HG02840 (cell line): ENCODE measurements around the gene RAB5IF.
"Not testable (repeated sequence)": the region's sequence is repeated elsewhere in the genome, so short reads cannot be mapped to it uniquely, and the experiment has no call there.

ENCODE experiments used
- ATAC-seq: cut with Tn5 transposase; IDR thresholded peaks from one replicate; pipeline ENCODE4 v1.9.1; 2021; ENCODE audit warnings: mild to moderate bottlenecking, moderate library complexity, moderate number of reproducible peaks; ENCODE audit not compliant: unreplicated experiment, low FRiP score

The RAB5IF gene

GRCh38 chr20:36605399-36606157 lies at the start of gene RAB5IF:
Gene RAB5IF (plus strand): TSS chr20:36605779. CDS start chr20:36605952, 173 bp downstream.
- peak; percentile 92 for ATAC-seq

GRCh38 chr20:36562724-36563123 lies 42.9 kb upstream of the RAB5IF start:
- no peak for ATAC-seq

GRCh38 chr20:36563374-36563773 lies 42.2 kb upstream of the RAB5IF start:
- no peak for ATAC-seq

- ATAC-seq: not testable (repeated sequence)
Observed at GRCh38 chr20:36564078-36564725, 41.4 kb upstream of the RAB5IF start.

- not testable (repeated sequence) for ATAC-seq
Observed at GRCh38 chr20:36564726-36565121, 40.9 kb upstream of the RAB5IF start.

- no peak for ATAC-seq
Observed at GRCh38 chr20:36565520-36565919, 40.1 kb upstream of the RAB5IF start.

- ATAC-seq: no peak
Observed at GRCh38 chr20:36569847-36570429, 35.6 kb upstream of the RAB5IF start.

GRCh38 chr20:36571564-36572504 lies 33.7 kb upstream of the RAB5IF start:
- ATAC-seq: no peak

GRCh38 chr20:36572701-36573102 lies 32.9 kb upstream of the RAB5IF start:
- peak; percentile 4 for ATAC-seq

GRCh38 chr20:36573103-36573797 lies 32.3 kb upstream of the RAB5IF start, which contains the start of gene TGIF2:
Gene TGIF2 (plus strand): TSS chr20:36573597. CDS start chr20:36578775, 5,178 bp downstream.
- peak; percentile 61 for ATAC-seq

GRCh38 chr20:36573798-36574365 lies 31.7 kb upstream of the RAB5IF start:
- ATAC-seq: no peak

- no peak for ATAC-seq
Observed at GRCh38 chr20:36574366-36575135, 31.0 kb upstream of the RAB5IF start.

- ATAC-seq: no peak
Observed at GRCh38 chr20:36576081-36576445, 29.5 kb upstream of the RAB5IF start.

- no peak for ATAC-seq
Observed at GRCh38 chr20:36578356-36579041, 27.1 kb upstream of the RAB5IF start.

- no peak for ATAC-seq
Observed at GRCh38 chr20:36579996-36580545, 25.5 kb upstream of the RAB5IF start.

- no peak for ATAC-seq
Observed at GRCh38 chr20:36582322-36582721, 23.3 kb upstream of the RAB5IF start.

- no peak for ATAC-seq
Observed at GRCh38 chr20:36582821-36583220, 22.8 kb upstream of the RAB5IF start.

GRCh38 chr20:36584018-36584481 lies 21.5 kb upstream of the RAB5IF start:
- no peak for ATAC-seq
